HG03460 (cell line): ENCODE data around the gene LYPD6.

Experiments
- ATAC-seq: cut with Tn5 transposase; IDR thresholded peaks from one replicate; pipeline ENCODE4 v1.9.1; 2021; ENCODE audit not compliant: unreplicated experiment

Gene LYPD6

DNA sequence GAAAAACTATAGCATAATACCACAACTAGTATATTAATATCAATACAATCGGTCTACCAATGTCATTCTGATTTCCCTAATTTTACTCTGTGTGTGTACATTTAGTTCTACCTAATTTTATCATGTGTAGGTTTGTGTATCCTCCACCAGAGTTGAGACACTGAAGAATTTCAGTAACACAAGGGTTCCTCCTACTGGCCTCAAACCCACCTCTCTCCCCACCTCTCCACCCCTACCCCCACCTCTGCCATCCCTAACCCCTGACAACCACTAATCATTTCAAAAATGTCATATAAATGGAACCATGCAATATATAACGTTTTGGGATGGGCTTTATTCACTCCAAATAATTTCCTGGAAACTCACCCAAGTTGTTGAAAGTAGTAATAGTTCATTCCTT lies 117.9 kb downstream of the LYPD6 start:
- ATAC-seq, result no peak

DNA sequence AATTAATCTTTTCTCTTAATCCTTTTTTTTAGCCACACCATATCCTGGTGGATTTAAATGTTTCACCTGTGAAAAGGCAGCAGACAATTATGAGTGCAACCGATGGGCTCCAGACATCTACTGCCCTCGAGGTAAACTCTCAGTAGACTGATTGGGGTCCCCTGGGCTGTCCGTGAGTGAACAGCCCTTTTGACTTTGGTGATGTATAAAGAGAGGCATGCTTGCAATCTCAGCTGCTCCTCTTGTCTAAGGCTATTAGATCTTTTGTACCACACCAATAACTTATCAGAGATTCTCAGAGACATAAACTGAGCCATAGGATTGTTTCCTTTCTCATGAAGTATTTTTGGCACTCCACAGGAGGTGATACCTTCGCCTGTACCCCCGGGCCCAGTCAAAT lies 118.6 kb downstream of the LYPD6 start:
- ATAC-seq, result no peak

DNA sequence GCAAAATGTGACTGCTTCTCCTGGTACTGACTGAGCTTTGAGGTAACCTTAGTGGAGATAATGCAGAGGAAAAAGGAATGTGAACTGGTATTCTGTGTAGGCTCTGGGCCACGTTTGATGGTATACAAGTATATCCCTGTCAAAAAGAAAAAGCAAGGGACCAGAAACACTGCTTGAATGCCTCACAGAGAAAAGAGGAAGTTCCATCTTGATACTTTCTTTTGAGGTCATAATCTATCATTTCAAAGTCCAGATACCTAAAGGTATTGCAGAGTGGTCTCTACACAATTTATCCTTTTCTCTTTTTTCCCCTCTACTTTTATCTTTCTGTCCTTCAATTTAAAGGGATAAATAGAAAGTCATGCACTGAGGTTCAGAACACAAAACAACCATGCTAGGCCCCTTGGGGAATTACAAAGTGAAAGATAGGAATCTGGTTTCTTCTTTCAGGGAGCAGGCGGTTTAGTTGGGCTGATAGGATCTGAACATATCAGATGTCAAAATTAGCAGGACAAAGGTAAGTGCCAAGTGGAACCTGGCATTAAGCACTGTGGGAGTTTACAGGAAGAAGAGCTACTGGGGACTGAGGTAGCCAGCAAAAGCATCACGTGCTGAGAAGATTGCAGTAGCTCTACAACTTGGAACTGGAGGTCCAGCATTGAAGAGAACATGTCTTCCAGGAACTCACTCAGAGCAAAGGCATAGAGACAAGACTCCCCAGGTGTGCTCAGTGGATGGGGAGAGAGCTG lies 121.2 kb downstream of the LYPD6 start:
- no peak for ATAC-seq

DNA sequence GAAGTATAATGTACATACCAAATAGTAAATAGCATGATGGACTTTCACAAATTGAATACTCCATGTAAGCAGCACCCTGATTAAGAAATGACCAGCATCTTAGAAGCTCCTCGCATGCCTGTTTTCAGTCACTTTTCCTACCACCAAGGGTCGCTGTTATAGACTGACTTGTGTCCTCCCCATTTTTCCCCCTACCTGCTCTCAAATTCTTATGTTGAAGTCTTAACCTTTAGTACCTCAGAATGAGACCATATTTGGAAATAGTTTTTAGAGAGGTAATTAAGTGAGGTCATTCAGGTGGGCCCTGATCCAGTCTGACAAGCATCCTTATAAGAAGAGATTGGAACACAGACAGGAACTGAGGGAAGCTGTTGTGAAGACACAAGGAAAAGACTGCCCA lies 125.9 kb downstream of the LYPD6 start:
- ATAC-seq, result no peak

DNA sequence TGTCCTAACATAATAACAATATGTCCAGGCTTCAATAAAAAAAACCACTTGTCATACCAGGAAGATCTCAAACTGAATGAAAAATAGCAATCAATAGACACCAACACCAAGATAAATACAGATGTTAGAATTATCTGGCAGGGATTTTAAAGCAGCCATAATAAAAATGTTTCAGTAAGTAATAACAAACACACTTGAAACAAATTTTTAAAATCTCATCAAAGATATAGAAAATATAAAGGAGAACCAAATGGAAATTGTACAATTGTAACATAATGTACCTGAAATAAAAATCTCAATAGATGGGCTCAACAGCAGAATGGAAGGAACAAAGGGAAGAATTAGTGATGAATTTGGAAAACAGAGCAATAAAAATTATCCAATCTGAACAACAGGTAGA lies 128.1 kb downstream of the LYPD6 start:
- ATAC-seq, result no peak

DNA sequence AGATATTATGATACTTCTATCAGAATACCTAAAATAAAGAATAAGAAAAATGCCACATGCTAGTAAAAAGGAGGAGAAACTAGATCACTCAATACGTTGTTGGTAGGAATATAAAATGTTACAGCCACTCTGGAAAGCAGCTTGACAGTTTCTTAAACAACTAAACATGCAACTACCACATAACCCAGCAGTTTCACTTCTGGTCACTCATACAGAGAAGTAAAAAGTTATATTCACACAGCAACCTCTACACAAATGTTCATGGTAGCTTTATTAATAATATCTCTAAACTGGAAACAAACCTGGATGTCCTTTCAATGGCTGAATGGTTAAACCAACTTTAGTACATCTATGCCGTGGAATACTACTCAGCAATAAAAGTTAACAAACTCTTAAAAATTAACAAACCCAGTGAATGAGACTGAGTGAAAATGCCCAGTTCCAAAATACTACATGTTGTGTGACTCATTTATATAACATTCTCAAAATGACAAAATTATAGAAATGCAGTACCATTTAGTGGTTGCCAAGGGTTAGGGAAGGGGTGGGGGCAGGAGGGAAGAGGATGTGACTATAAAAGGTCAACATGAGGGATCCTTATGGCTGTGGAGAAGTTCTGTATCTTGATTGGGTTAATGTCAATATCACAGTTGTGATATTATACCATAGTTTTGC lies 133.1 kb downstream of the LYPD6 start:
- ATAC-seq, result peak; percentile 93

DNA sequence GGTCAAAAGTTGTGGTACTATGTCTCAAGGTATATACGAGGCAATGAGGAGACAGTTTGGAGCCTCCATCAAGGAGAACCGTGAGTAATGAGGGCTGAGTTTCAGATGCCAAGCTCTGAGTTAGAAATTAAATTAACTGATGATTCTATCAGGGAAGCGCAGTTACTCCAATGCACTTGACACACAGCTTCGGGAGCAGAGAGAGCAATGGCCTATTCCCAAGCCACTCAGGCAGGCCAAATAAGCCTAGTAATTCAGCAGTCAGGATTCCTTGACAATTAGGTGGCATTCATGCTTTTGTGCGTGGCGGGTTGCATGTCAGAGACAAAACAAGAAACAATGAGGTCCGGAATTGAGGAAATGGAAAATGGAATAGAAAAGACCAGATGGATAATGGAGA lies 134.0 kb downstream of the LYPD6 start:
- no peak for ATAC-seq

DNA sequence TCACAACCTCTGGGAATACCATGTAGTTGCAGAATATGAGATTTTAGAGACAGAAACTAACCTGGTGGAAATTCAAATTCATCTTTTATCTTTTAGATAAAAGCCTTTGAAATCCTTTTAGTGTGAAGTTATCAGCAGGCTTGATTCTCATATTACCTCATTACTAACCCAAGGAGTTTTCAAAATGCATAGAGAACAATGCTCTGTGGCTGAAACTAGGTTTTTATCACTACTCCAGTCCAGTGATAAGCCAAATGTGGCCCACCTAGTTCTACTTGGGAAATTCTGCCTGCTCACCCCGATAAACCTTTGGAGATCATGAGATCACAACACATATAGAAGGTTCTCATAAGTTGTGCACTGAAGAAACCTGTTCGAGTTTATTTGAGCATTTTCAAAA lies 135.5 kb downstream of the LYPD6 start:
- ATAC-seq, result no peak

DNA sequence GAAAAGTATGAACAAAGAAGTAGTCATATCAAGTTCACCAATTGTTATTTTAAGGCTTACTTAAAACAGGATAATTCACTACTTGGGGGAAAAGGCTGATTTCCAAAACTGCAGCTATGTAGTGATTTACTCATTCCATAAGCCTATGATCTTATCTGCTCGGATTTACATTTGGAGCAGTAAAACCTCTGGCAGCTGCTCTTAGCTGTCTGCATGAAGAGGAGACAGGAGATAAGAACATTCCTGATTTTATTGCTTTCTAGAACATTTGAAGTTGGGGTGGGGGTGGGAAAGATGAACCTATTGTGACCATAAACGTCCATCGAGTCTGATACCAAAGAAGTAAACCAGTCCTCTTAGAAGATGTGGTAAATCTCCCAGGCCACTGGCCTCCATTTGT lies 136.2 kb downstream of the LYPD6 start:
- no peak for ATAC-seq

DNA sequence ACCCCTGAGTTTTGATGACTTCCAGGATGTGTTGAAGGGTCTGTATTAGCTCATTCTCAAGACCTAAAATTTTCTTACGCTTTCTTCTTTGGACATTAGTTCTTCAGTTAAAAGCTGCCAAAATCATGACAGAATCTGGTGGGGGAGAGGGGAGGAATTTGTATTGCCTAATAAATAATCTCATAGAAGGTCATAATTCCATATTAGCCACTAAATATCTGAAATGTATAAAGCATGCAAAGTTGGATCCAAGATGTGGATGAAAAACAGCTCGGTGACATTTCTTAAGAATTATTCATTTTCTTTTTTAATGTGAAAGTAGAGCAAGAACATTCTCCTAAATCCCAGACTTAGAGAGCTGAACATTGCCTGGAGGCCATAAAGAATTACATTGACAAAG lies 137.0 kb downstream of the LYPD6 start:
- no peak for ATAC-seq

DNA sequence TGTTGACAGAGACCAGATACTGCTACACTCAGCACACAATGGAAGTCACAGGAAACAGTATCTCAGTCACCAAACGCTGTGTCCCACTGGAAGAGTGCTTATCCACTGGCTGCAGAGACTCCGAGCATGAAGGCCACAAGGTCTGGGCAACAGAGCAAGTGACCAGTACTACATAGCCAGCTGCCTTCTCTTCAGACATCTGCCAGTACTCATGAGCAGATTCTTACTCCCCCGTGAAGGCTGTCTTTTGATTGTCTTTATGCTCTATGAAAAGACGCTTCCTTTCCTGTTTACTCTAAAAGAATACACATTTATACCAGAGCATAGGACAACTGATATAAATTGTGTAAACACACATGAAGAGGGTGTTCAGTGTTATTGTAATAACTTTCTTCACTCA lies 138.2 kb downstream of the LYPD6 start:
- no peak for ATAC-seq

DNA sequence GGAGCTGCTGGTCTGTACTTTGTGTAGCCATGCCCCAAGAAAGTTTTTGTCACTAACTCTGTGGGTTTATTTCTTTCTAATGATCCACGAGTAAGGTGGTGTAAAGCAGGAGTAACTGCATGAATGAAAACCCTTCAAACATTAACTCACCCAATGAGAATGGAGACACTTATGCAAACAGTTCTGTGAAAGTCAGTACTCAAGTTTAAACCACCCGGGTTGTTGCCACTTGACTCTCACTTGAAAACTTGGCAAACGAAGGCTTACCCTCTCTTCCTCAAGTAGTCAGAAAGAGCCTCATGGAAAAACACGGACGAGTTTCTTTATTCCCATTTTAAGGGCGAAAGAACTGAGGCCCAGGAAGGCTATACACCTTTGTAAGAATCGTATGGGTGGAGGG lies 139.7 kb downstream of the LYPD6 start:
- ATAC-seq, result no peak

DNA sequence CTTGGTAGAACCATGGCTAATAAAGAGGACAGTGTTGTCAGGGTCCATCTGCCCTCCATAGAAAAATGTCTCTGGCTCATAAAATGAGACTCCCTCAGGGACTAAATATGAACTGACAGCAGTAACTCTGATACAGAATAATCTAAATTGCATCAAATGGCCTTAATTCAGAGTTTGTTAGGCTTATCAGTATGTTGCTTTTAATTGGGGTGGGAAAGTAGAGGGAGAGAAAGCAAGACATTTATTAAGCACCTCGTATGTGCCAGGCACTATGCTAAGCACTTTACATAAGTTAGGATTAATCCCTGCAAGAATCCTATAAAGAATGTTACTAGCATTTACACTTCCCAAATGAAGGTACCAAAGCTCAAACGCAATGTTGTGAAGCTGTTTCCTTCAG lies 142.0 kb downstream of the LYPD6 start:
- no peak for ATAC-seq

DNA sequence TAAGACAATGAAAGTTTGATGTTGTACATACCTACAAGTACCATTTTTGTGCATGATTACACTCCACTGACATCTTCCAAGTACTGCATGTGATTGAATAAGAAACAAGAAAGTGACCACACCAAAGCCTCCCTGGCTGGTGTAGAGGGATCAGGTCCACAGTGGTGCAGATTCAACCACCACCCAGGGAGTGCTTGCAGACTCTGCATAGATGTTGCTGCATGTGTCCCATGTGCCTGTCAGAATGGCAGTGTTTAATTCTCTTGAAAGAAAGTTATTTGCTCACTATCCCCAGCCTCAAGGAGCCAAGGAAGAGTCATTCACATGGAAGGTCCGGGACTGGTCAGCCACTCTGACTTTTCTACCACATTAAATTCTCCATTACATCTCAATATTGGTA lies 142.7 kb downstream of the LYPD6 start:
- ATAC-seq, result no peak

DNA sequence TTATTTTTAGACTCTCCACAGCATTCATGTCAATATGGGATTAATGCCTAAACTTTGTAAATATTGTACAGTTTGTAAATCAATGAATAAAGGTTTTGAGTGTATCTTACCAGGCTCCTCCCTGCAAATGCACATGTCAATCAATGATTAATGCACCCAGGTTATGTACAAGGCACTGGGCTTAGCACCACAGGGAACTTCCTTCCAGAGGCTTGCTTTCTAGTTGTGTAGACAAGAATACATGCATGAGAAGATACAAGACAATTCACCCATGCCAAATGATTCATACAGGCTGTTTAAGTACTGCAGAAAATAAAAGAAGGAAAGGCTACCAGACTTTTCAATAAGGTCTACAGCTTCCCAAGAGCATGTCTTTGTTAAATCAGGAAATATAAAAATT lies 143.1 kb downstream of the LYPD6 start:
- no peak for ATAC-seq

DNA sequence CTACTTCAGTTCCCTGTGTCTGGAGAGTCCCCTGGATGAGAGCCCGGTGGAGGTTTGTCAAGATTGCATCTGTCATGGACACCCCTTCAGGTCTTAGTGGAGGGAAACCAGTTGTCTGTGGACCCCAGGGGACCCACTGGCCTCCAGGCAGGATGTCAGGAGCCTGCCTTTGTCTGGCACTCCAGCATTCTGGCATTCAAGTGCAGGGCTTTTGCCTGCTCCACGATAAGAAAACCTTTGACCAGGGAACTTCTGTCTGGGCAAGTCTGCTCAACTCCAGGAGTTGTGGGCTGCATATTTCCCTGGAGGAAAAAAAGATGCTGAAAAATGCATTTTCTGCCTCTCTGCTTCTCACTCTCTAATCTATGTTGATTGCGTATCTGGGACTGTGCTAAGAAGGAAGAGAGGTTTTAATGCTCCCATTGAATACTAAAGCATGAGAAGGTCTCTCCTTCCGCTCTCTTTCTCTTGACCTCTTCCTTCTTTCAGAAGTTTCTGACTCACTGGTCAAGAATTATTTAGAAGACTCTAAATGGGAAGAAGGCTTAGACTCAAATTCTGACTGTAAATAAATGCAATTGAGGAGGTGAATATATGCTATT lies 152.7 kb downstream of the LYPD6 start:
- no peak for ATAC-seq

DNA sequence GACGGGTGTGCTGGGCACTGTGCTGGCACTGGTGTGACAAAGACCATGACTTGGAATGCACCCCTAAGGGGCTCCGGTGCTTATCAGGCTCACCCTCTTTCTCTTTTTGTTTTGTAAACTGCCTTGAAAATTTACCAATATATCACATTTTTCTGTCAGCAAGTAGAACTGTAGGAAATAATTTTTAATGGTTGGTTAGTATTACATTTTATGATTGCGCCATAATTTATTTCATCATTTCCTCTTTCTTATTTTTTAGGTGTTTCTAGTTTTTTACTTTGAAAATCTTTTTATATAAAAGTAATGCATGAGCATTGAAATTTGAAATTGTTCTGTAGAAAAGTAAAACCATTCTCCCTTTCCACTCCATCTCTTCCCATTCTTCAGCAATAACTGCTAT lies 156.3 kb downstream of the LYPD6 start:
- no peak for ATAC-seq

DNA sequence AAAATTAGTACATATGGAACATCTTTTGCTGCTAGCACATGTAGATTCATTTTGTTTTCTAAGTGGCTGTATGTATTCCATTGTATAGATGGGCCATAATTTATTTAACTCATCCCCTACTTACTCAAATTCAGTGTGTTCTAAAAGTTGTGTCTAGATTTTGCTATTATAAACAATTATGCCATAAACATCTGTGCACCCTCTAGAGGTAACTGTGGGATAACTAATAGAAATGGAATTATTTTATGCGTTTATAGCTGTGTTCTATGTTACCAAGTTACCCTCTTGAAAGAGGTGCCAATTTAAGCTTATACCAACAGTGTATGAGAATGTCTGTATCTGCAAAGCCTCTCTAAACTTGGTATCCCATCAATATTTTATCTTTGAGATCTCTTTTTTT lies 156.8 kb downstream of the LYPD6 start:
- ATAC-seq, result no peak

DNA sequence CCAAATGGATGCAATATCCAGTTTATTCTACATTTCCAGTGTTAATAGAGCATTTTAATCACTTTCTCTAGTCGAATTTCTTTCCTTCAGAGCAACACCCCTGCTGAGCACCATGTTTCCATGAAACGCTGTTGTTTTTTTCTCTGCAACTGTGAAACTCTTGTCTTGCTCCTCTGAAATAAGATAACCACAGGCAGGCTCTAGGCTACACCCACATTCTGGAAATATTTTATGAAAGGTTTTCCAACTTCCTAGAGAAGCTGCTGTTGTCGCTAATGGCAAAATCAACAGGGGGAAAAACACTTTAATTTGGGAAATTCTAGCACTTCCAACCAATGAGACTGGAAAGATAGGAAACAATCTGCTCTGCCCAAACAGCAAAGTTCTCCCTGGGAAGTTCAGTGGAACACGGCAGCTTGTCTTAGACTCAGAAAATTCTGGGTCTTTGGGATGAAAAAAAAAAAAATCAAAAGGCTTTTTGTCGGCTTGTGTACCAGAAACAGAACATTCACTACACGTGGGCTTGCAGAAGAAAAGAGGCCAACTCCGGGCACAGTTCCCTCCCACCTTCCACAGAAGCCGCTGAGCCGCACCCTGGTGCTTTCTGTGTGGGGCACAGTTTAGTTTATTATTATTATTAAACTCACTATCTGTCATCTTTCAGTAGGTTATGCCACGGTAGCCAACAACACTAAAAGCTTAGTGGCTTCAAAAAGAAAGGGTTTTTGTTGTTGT lies 158.5 kb downstream of the LYPD6 start:
- no peak for ATAC-seq

DNA sequence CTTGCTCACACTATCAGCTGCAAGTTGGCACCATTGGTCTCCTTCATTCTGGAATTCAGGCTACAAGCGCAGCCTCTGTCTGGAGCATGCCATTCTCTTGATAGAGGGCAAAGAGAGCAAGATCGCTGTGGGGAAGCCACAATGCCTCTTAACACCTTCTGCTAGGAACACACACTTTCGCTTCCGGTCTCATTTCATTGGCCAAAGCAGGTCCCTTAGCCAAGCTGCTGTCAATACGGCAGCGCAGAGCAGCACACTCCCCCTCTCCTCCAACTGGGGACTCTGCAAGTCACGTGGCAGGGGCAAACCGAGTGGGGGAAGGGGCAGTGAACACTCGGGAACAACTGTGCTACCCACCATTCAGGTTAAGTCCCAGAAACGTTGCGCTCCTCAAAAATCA lies 159.1 kb downstream of the LYPD6 start:
- no peak for ATAC-seq

DNA sequence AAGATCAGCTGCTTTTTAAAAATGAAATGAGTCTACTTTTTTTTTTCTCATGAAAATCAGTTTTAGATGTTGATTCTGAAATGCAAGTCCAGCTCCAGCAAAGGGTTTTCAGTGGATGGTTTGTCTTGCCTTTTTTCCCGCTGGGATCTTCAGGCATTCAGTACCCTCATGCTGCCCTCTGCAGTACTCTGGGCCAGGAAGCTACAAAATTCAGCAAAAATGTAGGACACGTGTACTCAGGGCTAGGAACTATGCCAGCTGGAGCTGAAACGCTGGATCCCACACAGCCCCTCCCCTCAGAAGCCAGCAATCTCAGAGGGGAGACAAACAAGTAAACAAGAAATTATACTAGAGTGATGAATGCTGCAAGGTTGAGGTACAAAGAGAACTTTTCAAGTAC lies 159.9 kb downstream of the LYPD6 start:
- no peak for ATAC-seq

DNA sequence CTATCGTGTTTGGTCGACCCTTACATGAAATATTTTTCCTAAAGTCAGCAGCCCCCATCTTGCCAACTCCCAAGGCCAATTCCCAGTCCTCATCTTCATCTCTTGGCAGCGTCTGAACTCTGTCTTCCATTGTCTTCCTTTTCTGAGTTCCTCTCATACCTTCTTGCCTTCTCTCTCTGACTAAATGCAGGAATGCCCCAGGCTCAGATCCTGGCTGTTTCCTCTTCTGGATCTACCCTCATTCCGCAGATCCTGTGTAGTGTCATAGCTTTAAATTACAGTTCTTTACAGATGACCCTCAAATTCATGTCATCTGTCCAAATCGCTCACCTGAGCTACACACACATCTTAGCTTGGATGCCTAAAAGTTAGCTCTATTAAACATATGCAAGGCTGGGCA lies 162.5 kb downstream of the LYPD6 start:
- no peak for ATAC-seq
